WTC11 (cell line): ENCODE results near the gene ZNF480.
A peak's percentile ranks its signal among the peaks of the same experiment; 100 is the strongest.

ENCODE experiments used
- MXD4 ChIP-seq: fragments of 250-450 bp; sonication (Bioruptor Pico); IDR thresholded peaks from 2 replicates; pipeline ENCODE4 v1.8.0; 2021; ENCODE audit warnings: mild to moderate bottlenecking, moderate library complexity, borderline replicate concordance
- NR1H2 ChIP-seq: sonication (generic); formaldehyde crosslinking; IDR thresholded peaks from 2 replicates; pipeline ENCODE4 v1.9.0; 2021; ENCODE audit warnings: mild to moderate bottlenecking, moderate library complexity, missing genetic modification reagents
- TF ChIP-seq, protein P1 (sequence below): fragments of 200-600 bp; IDR thresholded peaks from 2 replicates; pipeline ENCODE4 v1.8.0; 2022; ENCODE audit warnings: antibody characterized with exemption
- TF ChIP-seq, protein P2 (sequence below): sonication (generic); formaldehyde crosslinking; conservative IDR thresholded peaks from 2 replicates; pipeline ENCODE4 v1.8.1; 2022; ENCODE audit warnings: mild to moderate bottlenecking, missing genetic modification reagents
- TF ChIP-seq, protein P3 (sequence below): sonication (generic); formaldehyde crosslinking; IDR thresholded peaks from 2 replicates; pipeline ENCODE4 v1.8.1; 2023; ENCODE audit warnings: mild to moderate bottlenecking, missing genetic modification reagents, borderline replicate concordance

DNA sequence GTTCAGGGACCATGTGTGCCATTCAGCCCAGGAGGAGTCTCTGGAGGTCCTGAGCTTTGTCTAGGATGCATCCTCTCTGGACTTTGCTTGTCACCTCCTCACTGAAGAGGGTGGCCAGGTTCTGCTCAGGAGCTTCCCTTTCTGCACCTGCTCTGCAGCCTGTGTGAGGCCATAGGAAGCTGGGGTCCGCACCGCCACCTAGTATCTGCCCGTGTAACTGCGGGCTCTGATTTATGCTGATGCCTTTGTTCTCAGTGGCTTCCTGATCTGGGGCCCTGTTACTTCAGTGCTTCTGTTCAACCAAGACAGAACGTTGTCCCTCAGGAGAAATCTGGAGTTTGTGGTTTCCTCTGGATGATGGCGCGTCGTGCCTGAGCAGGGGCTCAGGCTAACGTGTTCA is 54.5 kb downstream of the ZNF480 start:
- TF ChIP-seq, protein P1, sequence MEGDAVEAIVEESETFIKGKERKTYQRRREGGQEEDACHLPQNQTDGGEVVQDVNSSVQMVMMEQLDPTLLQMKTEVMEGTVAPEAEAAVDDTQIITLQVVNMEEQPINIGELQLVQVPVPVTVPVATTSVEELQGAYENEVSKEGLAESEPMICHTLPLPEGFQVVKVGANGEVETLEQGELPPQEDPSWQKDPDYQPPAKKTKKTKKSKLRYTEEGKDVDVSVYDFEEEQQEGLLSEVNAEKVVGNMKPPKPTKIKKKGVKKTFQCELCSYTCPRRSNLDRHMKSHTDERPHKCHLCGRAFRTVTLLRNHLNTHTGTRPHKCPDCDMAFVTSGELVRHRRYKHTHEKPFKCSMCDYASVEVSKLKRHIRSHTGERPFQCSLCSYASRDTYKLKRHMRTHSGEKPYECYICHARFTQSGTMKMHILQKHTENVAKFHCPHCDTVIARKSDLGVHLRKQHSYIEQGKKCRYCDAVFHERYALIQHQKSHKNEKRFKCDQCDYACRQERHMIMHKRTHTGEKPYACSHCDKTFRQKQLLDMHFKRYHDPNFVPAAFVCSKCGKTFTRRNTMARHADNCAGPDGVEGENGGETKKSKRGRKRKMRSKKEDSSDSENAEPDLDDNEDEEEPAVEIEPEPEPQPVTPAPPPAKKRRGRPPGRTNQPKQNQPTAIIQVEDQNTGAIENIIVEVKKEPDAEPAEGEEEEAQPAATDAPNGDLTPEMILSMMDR, result peak; percentile 37; the same call in 1 of the 2 replicates
- TF ChIP-seq MXD4, result no peak
- TF ChIP-seq, protein P2, sequence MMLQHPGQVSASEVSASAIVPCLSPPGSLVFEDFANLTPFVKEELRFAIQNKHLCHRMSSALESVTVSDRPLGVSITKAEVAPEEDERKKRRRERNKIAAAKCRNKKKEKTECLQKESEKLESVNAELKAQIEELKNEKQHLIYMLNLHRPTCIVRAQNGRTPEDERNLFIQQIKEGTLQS (CRISPR knock-in tag), result no peak
- TF ChIP-seq NR1H2 (CRISPR knock-in tag), result no peak
- TF ChIP-seq, protein P3, sequence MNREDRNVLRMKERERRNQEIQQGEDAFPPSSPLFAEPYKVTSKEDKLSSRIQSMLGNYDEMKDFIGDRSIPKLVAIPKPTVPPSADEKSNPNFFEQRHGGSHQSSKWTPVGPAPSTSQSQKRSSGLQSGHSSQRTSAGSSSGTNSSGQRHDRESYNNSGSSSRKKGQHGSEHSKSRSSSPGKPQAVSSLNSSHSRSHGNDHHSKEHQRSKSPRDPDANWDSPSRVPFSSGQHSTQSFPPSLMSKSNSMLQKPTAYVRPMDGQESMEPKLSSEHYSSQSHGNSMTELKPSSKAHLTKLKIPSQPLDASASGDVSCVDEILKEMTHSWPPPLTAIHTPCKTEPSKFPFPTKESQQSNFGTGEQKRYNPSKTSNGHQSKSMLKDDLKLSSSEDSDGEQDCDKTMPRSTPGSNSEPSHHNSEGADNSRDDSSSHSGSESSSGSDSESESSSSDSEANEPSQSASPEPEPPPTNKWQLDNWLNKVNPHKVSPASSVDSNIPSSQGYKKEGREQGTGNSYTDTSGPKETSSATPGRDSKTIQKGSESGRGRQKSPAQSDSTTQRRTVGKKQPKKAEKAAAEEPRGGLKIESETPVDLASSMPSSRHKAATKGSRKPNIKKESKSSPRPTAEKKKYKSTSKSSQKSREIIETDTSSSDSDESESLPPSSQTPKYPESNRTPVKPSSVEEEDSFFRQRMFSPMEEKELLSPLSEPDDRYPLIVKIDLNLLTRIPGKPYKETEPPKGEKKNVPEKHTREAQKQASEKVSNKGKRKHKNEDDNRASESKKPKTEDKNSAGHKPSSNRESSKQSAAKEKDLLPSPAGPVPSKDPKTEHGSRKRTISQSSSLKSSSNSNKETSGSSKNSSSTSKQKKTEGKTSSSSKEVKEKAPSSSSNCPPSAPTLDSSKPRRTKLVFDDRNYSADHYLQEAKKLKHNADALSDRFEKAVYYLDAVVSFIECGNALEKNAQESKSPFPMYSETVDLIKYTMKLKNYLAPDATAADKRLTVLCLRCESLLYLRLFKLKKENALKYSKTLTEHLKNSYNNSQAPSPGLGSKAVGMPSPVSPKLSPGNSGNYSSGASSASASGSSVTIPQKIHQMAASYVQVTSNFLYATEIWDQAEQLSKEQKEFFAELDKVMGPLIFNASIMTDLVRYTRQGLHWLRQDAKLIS, result no peak
